Stimulated activated CD4-positive, alpha-beta T cell treated with anti-CD3 and anti-CD28 coated beads, Interleukin-4, amount 100 ng/mL, for 24 hours (primary cell): ENCODE data around the gene NPTXR.

Experiments used
- DNase-seq: peaks from one replicate; pipeline ENCODE4 v3.0.0-alpha.2; 2020

Gene NPTXR

DNA sequence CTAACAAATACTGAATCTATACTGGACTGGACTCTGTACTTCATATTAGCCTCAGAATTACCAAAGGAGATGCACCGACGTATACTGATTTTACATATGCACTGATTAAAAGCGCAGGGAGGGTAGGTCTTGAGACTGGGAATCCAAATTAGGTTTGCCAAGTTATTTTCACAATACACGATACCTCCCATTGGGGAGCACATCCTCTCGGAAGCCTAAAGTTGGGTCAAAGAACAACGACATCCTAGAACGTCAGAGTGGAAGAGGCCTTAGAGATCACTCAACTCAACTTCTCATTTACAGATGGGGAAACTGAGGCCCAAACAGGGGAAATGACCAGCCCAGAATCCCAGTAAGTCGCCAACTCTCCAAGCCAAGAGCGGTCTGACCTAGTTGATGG is 50.5 kb downstream of the NPTXR start:
- no peak for DNase-seq

DNA sequence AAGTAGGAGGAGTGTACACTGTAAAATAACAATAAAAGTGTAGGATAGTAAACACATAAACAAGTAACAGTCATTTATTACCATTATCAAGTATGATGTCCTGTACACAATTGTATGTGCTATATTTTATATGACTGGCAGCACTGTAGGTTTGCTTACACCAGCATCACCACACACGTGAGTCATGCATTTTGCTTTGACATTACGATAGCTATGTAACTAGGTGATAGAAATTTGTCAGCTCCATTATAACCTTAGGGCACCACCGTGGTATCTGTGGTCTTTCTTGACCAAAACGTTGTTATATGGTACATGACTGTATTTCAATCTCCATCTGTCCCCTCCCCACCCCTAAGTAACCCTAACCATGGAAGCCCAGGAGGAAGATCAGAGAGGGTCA is 51.0 kb downstream of the NPTXR start:
- DNase-seq = no peak

DNA sequence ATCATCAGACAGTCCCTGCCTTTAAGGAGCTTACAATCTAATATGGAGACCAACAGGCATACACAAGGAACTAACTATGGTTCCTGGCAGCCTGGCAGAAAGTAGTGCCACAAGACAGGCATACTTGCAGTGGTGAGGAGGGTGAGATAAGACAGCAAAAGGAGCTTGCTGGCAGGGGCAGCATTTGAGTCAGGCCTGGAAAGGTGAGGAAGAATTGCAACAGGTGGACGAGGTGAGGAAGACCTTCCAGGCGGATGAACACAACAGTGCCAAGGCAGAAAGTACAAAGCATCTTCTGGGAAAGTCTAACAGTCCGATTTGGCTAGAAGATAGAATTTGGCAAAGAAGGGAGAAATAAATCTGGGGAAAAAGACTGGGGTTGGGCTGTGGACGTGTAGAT is 54.2 kb downstream of the NPTXR start:
- DNase-seq = no peak

DNA sequence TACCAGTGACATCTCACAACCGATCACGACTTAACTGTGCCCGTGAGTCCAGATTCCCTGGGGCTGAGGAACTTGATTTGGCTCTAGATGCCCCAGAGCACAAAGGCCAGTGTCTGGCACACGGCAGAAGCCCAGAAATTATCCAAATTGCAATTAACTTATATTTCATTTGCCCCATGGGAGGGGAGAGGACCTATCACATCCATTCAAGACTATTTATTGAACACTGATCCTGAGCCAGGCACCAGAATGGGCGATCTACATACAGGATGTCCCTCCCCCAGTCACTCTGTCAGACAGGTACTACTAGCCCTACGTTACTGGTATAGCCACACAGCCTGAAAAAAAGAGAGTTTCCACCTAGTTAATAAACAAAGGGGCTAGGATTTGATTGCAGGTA is 55.0 kb downstream of the NPTXR start:
- no peak for DNase-seq

DNA sequence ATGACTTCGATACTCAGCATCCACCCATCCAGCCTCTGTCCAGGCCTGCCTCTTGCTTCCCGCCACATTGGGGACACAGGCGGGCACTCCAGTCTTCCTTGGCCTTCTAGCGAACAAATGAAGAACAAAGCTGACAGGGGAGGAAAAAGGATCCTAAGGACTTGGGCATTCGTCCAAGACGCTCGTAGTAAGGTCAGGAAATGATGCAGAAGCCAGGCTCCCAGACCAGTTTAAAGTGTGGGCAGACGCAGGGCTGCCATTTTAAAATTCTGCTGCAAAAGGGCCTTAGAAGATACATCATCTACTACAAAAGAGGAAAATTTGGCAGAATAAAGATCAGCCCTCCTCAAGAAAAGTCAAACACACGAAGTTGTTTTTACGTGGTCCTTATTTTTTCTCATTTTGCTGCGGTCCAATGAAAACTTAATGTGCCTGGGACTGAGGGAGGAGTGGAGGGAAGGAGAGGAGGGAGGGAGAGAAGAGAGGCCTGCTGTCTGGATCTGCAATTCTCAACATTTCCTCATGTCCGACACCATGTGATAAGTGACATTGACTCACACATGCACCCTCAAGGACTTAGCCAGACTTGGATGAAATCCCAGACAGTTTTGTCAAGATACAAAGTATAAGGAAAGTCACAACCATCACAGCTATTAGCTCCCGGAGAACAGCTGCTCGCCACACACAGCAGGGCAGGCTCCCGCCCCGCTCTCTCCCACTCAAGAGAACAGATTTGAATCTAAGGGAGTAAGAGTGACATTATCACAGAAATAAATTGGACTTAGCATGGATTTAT is 55.6 kb downstream of the NPTXR start:
- DNase-seq = no peak

DNA sequence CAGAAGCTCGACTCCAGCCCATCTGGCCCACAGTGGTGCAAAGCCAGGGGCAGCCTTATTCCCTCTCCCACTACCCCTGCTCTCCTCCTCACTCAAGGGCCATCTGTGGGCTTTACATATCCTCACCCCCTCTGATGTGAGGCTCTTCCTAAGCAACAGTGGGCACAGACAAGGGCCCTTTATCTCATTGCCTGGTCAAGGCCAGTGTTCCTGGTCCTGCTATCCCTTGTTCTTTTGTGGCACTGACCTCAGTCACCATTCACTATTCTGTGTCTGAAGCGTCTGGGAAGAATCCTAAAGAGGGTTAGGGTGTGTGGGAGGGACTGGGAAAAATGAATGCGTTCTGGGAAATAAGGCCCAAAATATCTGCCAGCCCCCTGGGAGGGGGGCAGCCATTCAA is 57.2 kb downstream of the NPTXR start:
- no peak for DNase-seq

DNA sequence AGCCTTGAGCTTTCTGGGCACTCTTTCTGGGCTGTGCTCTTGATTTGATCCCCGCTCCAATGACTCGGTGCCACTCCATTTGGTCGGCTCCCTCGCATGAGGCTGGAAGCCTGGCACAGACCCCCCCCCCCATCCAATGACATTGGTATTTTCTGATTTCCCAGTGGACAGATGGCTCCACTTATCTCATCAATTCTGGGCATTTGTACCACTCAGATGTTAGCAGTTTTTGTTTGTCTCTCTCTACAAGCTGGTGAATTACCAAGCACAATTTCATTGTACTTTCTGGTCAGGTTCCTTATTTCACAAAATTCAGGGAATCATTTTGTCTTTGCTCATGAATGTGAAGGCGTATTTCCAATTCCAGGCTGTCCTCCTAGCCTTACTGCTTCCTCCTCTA is 59.0 kb downstream of the NPTXR start:
- no peak for DNase-seq

DNA sequence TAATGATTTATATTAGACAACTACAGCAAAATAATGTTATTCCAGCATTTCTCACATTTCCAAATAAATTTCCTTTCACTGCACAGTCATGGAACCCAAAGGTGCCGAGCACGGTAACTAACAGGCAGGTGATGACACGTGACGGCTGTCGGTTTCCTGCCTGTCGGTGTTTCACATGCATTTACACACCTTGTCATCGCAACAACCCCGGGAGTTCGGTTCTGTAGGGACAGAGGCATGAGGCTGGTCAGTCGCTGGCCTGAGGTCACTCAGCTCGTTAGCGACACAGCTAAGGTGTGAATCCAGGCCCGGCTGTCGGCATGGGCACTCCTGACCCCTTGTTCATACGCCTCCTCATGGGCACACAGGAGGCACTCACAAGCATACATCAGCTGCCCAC is 59.8 kb downstream of the NPTXR start:
- DNase-seq = no peak

DNA sequence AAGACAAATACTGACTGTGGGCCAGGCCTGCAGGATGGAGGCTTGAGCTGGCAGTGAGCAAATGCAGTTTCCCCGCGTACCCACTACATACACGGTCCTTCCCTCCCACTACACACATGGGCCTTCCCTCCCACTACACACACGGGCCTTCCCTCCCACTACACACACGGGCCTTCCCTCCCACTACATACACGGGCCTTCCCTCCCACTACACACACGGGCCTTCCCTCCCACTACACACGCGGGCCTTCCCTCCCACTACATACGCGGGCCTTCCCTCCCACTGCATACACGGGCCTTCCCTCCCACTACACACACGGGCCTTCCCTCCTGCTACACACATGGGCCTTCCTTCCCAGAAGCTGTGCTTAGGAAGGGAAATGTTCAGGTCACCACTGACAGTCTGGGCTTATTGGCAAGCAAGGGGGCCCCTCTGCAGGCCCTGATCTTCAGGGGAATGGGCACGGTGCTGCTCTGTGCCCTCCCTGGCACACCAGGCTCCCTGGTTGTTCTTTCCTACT is 60.7 kb downstream of the NPTXR start:
- DNase-seq = no peak

DNA sequence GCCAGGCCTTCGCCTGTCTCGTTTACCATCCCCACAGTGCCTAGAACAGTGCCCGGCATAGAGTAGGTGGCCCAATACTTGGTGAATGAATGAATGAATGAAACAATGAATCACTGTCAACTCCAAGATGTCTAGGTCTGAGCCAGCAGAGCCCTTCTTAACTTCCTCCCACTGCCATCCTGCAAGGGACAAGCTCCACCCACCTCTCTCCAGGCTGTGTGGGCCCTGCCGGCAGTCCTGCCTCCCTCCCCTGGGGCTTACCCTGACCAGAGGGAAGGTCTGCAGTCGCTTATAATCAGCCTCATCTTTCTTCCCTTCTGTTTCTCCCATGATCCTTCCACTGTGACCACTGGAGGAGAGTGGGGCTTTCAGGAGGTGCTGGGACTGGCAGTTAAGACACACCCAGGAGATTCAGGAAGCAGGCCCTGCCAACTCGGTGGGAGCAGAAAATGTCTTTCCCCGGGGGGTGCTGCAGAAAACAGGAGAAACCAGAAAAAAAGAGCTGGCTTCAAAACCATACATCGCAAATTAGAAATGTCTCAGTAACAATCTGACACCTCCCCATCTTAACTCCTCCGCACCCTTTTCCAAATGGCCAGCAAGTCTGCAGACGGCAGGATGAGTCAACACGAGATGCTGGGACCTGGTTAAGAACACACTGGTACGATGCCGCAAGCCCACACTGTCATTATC is 61.3 kb downstream of the NPTXR start:
- DNase-seq = no peak

DNA sequence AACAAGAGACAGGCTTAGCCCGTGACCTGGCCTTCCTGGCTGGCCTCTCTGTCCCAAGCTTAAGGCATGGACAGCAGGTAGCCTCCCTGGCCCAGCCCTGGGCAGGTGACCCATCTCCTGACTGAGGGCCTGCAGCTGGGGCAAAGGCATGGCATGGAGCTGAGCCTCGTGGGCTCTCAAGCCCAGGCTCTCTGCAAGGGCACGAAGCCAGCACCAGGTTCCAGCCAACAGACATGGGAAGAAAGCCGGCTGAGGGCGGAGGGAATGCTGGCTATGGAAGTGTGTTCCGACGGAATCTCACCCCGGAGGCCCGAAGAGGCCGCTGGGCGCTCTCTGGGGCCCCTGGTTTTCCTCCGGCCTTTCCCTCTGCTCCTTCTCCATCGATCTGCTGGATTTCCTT is 62.8 kb downstream of the NPTXR start:
- DNase-seq = no peak

DNA sequence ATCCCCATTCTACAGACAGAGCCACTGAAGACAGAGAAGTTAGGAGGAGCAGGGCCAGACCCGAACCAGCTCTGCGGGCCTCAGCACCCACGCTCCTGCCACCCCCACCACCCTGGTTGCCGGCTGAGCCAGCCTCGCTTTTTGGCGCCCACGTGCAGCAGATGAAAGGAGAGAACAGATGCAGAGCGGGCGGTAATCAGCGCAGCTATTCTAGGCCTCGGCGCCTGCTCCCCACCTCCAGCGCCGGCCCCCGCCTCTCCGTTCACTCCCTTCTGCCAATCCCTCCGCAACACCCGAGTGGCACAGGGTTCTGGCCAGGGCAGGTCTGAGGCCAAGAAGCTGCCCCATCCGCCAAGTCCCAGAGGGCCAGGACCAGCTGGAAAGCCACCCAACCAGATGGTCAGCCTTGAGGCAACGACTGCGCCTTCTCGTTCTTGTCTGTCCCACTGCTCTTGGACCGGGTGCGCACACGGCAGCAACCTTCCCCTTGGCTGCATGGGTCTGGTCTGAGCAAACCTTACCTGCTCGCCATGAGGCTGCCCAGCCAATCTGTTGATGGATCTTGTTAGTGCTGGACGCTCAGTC is 66.6 kb downstream of the NPTXR start:
- DNase-seq = no peak

DNA sequence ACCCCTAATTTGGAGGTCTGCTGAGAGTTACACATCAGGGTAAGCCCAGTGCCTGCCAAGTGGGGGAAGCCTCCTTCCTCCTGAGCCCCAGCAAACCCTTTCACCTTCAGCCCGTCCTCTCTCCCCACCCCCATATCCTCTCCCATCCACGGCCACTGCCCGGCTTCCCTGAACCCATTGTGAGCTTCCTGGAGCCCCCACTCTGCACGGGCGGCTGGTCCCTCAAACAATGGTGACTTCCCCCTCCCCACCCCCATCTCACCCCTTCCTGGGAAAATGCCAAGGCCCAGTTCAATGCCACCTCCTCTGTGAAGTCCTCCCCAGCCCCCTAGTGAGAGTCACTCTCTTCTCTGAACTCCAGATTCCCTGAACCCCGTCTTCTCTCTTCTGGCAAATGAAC is 67.7 kb downstream of the NPTXR start:
- DNase-seq = no peak

DNA sequence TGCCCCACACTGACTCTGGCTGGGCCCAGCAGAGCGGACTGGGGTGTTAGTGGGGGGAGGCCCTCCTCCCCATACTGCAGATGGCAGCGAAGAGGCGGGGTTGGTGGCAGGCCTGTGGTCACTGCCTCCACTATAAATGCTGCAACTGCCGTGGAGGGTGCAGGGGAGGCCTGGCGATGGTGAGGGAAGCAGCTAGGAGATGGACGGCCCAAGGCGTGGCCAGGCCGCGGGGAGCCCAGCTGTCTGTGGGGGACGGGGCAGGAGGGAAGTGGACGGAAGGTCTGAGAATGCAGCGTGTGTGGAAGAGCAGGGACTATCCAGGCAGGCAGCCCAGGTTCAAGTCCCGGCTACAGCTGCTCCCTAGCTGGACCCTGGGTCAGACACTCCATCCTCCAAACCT is 68.2 kb downstream of the NPTXR start:
- no peak for DNase-seq

DNA sequence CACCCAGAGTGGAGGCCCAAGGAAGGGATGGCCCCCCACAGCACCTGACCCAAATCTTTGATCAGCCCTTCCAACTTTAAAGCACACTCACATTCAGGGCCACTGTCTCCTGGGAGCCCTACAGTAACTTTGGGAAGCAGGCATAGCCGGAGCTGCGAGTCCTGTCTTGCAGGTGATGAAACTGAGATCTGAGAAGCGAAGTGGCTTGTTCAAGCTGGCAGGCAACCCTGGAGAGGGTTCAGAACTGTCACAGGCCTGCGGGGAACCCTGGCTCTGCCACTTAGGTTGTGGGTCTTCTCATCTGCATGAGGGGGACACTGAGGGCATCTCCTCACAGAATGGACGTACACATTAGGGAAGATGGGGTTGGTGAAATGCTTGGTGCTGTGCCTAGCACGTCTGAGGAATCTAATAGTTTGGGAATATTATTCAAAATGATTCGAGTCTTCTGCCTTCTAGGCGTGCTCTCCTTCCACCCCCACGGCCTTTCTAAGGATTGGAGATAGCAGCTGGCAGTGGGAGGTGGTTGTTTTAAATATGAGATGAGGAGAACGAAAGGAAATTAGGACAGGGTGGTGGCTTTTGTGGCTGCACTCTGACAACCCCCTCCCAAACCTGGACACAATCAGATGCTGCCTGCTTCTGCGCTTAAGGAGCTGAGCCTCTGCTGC is 69.2 kb downstream of the NPTXR start:
- DNase-seq = no peak

DNA sequence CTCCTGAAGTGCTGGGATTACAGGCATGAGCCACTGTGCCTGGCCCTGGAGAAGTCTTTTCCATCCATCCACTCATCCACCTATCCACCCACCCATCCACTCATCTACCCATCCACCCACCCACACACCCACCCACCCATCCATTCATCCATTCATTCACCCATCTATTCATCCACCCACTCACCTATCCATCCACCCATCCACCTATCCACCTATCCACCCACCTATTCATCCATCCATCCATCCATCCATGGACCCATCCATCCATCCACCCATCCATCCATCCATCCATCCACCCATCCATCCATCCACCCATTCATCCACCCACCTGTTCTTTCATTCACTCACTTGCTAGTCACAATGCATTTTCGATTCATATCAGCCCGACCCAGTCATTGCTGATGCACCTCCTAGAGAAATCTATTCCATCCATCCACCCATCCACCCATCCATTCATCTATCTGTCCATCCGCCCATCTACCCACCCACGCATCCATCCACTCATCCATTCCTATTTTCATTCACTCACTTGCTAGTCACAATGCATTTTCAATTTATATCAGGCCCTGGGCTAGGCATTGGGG is 70.4 kb downstream of the NPTXR start:
- no peak for DNase-seq

DNA sequence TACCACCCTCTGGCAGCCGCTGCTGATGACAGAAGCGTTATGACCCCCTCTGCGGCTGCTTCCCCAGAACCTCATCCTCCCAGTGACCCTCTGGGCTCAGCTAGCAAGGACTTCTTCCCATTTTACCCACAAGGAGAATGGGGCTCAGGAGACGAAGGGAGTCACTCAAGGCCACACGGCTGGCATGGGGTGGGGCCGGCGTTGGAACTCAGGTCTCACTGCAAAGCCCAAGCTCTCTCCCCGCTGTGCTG is 71.3 kb downstream of the NPTXR start:
- DNase-seq = no peak

DNA sequence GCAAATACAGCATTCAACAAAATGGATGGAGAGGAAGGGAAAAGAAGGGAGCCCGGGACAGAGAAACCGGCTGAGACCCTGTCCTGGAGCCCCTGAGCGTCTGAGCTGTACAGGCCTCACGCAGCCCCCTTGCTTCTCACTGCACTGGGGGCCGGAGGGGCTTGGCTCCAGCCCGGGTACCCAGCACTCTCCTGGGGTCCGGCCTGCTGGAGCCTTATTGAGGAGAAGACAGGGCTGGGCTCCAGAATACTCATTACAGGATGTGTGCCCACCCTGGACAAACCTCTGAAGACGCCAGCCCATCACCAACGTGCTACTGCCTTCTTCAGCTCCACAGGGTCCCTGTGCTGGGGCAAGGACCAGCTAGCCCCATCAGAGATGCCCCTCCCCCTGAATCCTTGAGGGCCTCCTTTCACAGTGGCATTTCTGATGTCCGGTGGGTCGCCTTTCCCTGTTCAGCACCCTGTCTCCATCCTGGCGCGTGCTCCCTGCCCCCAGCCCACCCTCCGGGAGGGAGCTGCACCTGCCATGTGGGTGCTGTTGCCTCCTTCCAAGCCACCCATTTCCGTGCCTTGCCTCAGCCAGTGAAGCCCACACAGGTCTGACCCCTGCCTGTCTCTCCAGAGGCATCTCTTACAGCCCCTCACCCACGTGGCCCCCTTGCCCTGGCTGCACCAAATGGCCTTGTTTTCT is 73.4 kb downstream of the NPTXR start:
- DNase-seq = no peak
